AG04450 (cell line): ENCODE results near the gene HDDC3. TPM values are rescaled to one million over a fixed set of nuclear protein-coding genes. Genes with fewer than 3 reads are reported as not detected.

Experiments used
- CTCF ChIA-PET: fragments of 300-600, 350-600 bp; formaldehyde crosslinking; extraction: SDS; loops from one replicate; lab custom pipeline; 2022; ENCODE audit warnings: antibody characterized with exemption, inconsistent platforms; lab: Charles Lee
- POLR2A ChIA-PET: fragments of 350-600 bp; formaldehyde crosslinking; extraction: SDS; loops from one replicate; lab custom pipeline; 2021; ENCODE audit warnings: antibody characterized with exemption, inconsistent platforms; lab: Yijun Ruan, JAX
- DNase-seq: peaks from one replicate; pipeline ENCODE4 v3.0.0-alpha.2; 2011; ENCODE audit warnings: low read depth, low spot score
- H3K27ac ChIP-seq: one replicate; pipeline ENCODE4 v1.5.1; 2012; ENCODE audit warnings: low read depth, low read length, control low read depth
- H3K27me3 ChIP-seq: one replicate; pipeline ENCODE4 v1.6.0; 2012; ENCODE audit warnings: low read length; ENCODE audit not compliant: control insufficient read depth, insufficient read depth
- H3K4me3 ChIP-seq: 2 replicates; pipeline ENCODE4 v1.5.1; 2011; ENCODE audit warnings: mild to moderate bottlenecking, low read depth, low read length, control low read depth
- H3K9me3 ChIP-seq: 2 replicates; pipeline ENCODE4 v1.5.1; 2012; ENCODE audit warnings: low read length; ENCODE audit not compliant: control insufficient read depth, insufficient read depth
- polyA plus RNA-seq: library from polyadenylated mRNA; depleted of rRNA; stranded (reverse); fragments of >200 nt; gene quantifications from 2 replicates; pipeline ENCODE4 v1.2.3, GENCODE V29; 2011; rRNA removed
- small RNA-seq: library from RNA; depleted of rRNA; stranded (forward); fragments of <200 nt; gene quantifications from one replicate; pipeline ENCODE3, GENCODE V24; 2012; ENCODE audit warnings: low read depth; ENCODE audit not compliant: insufficient read length
- TF ChIP-seq, protein P1 (sequence below): IDR thresholded peaks from 2 replicates; pipeline ENCODE4 v1.5.1; 2011; ENCODE audit warnings: low read depth, low read length, control low read depth, inconsistent platforms

Gene HDDC3
- polyA plus RNA-seq, 1 experiment: 10.3 TPM

DNA sequence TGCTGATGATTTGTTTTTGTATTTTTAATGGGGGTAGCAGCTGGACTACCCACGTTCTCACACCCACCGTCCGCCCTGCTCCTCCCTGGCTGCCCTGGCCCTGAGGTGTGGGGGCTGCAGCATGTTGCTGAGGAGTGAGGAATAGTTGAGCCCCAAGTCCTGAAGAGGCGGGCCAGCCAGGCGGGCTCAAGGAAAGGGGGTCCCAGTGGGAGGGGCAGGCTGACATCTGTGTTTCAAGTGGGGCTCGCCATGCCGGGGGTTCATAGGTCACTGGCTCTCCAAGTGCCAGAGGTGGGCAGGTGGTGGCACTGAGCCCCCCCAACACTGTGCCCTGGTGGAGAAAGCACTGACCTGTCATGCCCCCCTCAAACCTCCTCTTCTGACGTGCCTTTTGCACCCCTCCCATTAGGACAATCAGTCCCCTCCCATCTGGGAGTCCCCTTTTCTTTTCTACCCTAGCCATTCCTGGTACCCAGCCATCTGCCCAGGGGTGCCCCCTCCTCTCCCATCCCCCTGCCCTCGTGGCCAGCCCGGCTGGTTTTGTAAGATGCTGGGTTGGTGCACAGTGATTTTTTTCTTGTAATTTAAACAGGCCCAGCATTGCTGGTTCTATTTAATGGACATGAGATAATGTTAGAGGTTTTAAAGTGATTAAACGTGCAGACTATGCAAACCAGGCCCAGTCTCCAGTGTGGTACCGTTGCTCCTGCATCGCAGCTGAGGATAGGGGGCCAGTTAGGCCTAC, 49.4 kb downstream of the HDDC3 start:
- CTCF ChIA-PET: interaction anchor here (2.1 kb wide), 1 partner anchor 50 kb away, joined by 7 read pairs; the partner anchor contains the start of gene HDDC3
- H3K27me3 ChIP-seq: no peaks in the 10 kb centered on the region
- H3K4me3 ChIP-seq: no peak overlapping the region
- POLR2A ChIA-PET: interaction anchor here (0.7 kb wide), 1 partner anchor 235 kb away, joined by 3 read pairs; no protein-coding TSS in a partner anchor
- no peak overlapping the region for H3K27ac ChIP-seq
- TF ChIP-seq, protein P1, sequence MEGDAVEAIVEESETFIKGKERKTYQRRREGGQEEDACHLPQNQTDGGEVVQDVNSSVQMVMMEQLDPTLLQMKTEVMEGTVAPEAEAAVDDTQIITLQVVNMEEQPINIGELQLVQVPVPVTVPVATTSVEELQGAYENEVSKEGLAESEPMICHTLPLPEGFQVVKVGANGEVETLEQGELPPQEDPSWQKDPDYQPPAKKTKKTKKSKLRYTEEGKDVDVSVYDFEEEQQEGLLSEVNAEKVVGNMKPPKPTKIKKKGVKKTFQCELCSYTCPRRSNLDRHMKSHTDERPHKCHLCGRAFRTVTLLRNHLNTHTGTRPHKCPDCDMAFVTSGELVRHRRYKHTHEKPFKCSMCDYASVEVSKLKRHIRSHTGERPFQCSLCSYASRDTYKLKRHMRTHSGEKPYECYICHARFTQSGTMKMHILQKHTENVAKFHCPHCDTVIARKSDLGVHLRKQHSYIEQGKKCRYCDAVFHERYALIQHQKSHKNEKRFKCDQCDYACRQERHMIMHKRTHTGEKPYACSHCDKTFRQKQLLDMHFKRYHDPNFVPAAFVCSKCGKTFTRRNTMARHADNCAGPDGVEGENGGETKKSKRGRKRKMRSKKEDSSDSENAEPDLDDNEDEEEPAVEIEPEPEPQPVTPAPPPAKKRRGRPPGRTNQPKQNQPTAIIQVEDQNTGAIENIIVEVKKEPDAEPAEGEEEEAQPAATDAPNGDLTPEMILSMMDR: no peak
- DNase-seq: no peak
- H3K9me3 ChIP-seq: no peaks in the 10 kb centered on the region; the same call in 1 of the 2 replicates

DNA sequence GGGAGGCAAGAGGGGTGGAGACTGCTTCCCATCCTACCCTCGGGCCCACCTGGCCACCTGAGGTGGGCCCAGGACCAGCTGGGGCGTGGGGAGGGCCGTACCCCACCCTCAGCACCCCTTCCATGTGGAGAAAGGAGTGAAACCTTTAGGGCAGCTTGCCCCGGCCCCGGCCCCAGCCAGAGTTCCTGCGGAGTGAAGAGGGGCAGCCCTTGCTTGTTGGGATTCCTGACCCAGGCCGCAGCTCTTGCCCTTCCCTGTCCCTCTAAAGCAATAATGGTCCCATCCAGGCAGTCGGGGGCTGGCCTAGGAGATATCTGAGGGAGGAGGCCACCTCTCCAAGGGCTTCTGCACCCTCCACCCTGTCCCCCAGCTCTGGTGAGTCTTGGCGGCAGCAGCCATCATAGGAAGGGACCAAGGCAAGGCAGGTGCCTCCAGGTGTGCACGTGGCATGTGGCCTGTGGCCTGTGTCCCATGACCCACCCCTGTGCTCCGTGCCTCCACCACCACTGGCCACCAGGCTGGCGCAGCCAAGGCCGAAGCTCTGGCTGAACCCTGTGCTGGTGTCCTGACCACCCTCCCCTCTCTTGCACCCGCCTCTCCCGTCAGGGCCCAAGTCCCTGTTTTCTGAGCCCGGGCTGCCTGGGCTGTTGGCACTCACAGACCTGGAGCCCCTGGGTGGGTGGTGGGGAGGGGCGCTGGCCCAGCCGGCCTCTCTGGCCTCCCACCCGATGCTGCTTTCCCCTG, 50.2 kb downstream of the HDDC3 start:
- Histone ChIP-seq H3K9me3 (no peaks in the 10 kb centered on the region; the same call in 1 of the 2 replicates), H3K4me3 (no peak overlapping the region), H3K27me3 (no peaks in the 10 kb centered on the region), H3K27ac (no peak overlapping the region)
- no peak for DNase-seq
- TF ChIP-seq, protein P1: no peak
- POLR2A ChIA-PET: no interaction called here
- CTCF ChIA-PET: interaction anchor here (0.6 to 0.9 kb wide), 2 partner anchors 15 to 234 kb away, joined by 3 to 5 read pairs; no protein-coding TSS in a partner anchor

- Histone ChIP-seq H3K9me3 (no peaks in the 10 kb centered on the region; the same call in 1 of the 2 replicates), H3K27me3 (no peaks in the 10 kb centered on the region), H3K27ac (no peak overlapping the region), H3K4me3 (no peak overlapping the region)
- TF ChIP-seq, protein P1: no peak
- ChIA-PET CTCF (interaction anchor here (0.6 to 0.9 kb wide), 3 partner anchors 14 to 562 kb away, joined by 3 to 5 read pairs (median 3); no protein-coding TSS in a partner anchor), POLR2A (no interaction called here)
- DNase-seq: no peak
These were observed 51.0 kb downstream of the HDDC3 start for GRCh38 chr15:90881181-90881977.

DNA sequence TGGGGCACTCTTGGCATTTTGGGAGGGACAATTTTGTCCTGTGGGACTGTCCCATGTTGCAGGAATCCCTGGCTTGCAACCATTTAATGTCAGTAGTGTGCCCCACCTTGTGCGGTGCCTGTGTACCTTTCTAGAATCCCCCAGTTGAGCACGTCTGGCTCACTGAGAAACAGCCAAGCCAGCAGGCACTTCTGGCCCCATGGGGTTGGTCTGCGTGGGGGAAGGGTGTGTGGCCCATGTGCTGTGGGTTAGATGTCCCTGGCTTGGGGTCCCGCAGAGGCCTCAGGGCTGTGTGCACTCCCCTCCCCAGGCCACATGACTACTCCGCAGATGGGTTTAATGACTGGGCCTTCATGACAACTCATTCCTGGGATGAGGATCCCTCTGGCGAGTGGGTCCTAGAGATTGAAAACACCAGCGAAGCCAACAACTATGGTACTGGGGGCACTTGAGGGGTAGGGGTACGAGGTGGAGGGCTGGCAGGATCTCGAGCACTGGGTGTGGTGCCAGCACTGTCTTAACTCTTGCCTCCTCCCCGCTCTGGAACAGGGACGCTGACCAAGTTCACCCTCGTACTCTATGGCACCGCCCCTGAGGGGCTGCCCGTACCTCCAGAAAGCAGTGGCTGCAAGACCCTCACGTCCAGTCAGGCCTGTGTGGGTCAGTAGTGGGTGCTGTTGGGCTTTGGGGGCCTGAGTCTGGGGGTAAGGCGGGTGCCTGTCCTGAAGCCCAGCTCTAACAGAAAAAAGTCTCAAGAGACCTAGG, 51.8 kb downstream of the HDDC3 start:
- no peak overlapping the region for H3K4me3 ChIP-seq
- no peaks in the 10 kb centered on the region; the same call in 1 of the 2 replicates for H3K9me3 ChIP-seq
- ChIA-PET CTCF (interaction anchor here (0.7 kb wide), 1 partner anchor 561 kb away, joined by 3 read pairs; no protein-coding TSS in a partner anchor), POLR2A (no interaction called here)
- no peak overlapping the region for H3K27ac ChIP-seq
- H3K27me3 ChIP-seq: no peaks in the 10 kb centered on the region
- DNase-seq: no peak
- TF ChIP-seq, protein P1: no peak

Small RNA genes within 50 kb of the gene (small RNA-seq; reads per million reads assigned to genes)
- not detected for gene RF00019

Other genes starting within 250 kb of the HDDC3 start
- gene BLM, start 215.2 kb downstream of the HDDC3 start, polyA plus RNA-seq: 1.7 and 2.1 TPM in 2 replicates
- gene FURIN, start 64.0 kb downstream of the HDDC3 start, polyA plus RNA-seq: 14.0 and 21.5 TPM in 2 replicates
- gene FES, start 48.0 kb downstream of the HDDC3 start, polyA plus RNA-seq: 5.5 and 7.1 TPM in 2 replicates
- 14.3 and 20.6 TPM in 2 replicates for gene MAN2A2, start 29.2 kb downstream of the HDDC3 start, polyA plus RNA-seq
- 63.3 and 69.7 TPM in 2 replicates for gene UNC45A, start 2.7 kb upstream of the HDDC3 start, polyA plus RNA-seq
- gene RCCD1, start 22.3 kb upstream of the HDDC3 start, polyA plus RNA-seq: 5.6 and 6.1 TPM in 2 replicates
- 61.0 and 77.5 TPM in 2 replicates for gene PRC1, start 62.0 kb upstream of the HDDC3 start, polyA plus RNA-seq
- 12.3 and 12.9 TPM in 2 replicates for gene VPS33B, start 90.0 kb upstream of the HDDC3 start, polyA plus RNA-seq
- gene SV2B, start 167.7 kb upstream of the HDDC3 start, polyA plus RNA-seq: not detected in 2 replicates